C4-2B (cell line): ENCODE data around the gene AUTS2.

Experiments
- CTCF ChIP-seq: fragments of 450-650 bp; conservative IDR thresholded peaks from 2 replicates; pipeline ENCODE4 v1.5.1; 2017; ENCODE audit warnings: mild to moderate bottlenecking
- ZFX ChIP-seq: fragments of 450-650 bp; IDR thresholded peaks from 2 replicates; pipeline ENCODE4 v1.6.1; 2017

- TF ChIP-seq CTCF (no peak), ZFX (no peak)
Observed at GRCh38 chr7:70599446-70600190, 1001.3 kb downstream of the AUTS2 start.
